Measurements from ENCODE around the gene SKOR1.

SKOR1 gene

DNA sequence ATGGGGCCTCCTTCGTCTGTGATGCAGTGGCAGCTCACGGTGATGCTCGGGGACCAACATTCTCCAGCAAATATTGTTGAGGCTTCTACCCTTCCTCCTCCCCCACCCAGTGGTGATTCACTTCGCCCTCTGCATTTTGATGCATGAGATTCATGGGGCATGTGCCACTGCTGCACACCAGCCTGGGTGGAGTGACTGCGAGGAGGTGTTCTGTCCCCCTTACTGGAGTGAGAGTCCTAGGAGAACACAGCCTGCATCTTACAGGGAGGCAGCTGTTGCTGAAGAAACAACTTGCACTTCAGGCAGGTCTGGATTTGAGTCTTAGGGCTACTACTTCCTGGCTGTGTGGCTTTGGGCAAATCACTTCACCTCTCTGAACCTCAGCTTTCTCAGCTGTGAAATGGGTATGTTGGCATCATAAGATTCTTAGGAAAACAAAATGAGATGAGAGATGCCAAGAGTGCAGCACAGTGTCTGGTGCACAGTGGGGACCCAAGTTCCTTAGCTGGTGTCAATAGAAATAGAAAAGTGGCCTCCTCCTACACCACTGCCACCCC lies 10.2 kb upstream of the SKOR1 start:
- DNase-seq (ENCODE audit: low read depth, low spot score) = no peak

GRCh38 chr15:67816668-67817067 lies 8.6 kb upstream of the SKOR1 start:
- DNase-seq (ENCODE audit: low read depth, low spot score) = no peak
- no peak overlapping the region for H3K4me3 ChIP-seq (ENCODE audit: low read length)

More for the DNA sequence above, 10.2 kb upstream of the SKOR1 start:
- H3K4me3 ChIP-seq (ENCODE audit: low read length) = no peak overlapping the region

- DNase-seq (ENCODE audit: low read depth, low spot score) = no peak
- no peak overlapping the region for H3K4me3 ChIP-seq (ENCODE audit: low read length)
Measured at GRCh38 chr15:67818464-67818863, 6.8 kb upstream of the SKOR1 start.

- no peak overlapping the region for H3K4me3 ChIP-seq (ENCODE audit: low read length)
- DNase-seq (ENCODE audit: low read depth, low spot score) = no peak
Measured at GRCh38 chr15:67819636-67820035, 5.7 kb upstream of the SKOR1 start.

GRCh38 chr15:67820122-67820991 lies 5.0 kb upstream of the SKOR1 start:
- no peak overlapping the region for H3K4me3 ChIP-seq (ENCODE audit: low read length)
- no peak for DNase-seq (ENCODE audit: low read depth, low spot score)

DNA sequence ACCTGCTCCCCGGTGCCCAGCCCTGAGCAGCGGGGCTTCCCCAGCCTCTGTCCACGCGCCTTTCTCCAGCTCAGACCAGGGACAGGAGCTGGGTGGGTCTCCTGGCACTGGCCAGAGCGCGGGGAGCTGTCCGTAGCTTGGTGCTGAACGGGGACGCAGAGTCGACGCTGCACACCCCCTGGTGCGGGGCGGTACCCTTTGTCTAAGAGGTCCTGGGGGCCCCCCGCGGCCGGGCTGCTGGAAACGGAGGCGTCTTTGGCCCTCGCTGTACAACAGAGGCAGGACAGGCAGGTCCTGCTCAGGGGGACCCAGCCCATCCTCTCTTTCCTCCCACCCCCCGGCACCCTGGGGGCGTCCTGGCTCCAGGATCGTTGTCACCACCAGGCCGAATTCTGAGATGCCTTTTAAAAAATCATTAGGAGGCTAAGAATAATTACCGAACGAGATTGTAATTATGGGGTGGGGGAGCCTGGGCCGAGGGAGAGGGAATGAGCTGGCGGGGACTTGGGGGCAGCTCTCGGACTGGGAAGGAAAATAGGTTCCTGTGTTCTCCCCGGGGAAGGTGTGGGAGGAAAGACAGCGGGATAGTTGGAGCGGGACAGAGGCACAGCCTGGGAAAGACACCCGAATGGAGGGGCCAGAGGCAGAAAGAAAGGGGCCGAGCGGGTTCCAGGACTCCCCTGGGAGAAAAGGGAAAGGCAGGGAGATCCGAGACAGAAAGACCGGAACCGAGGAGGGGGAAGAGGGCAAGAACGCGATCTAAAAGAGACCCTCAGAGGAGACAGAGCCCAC lies 4.1 kb upstream of the SKOR1 start:
- DNase-seq (ENCODE audit: low read depth, low spot score) = no peak
- H3K4me3 ChIP-seq (ENCODE audit: low read length) = no peak overlapping the region

- H3K4me3 ChIP-seq (ENCODE audit: low read length) = no peak overlapping the region
- no peak for DNase-seq (ENCODE audit: low read depth, low spot score)
Measured at GRCh38 chr15:67821784-67822440, 3.4 kb upstream of the SKOR1 start.

- no peak overlapping the region for H3K4me3 ChIP-seq (ENCODE audit: low read length)
- no peak for DNase-seq (ENCODE audit: low read depth, low spot score)
Measured at GRCh38 chr15:67822537-67823313, 2.6 kb upstream of the SKOR1 start.

DNA sequence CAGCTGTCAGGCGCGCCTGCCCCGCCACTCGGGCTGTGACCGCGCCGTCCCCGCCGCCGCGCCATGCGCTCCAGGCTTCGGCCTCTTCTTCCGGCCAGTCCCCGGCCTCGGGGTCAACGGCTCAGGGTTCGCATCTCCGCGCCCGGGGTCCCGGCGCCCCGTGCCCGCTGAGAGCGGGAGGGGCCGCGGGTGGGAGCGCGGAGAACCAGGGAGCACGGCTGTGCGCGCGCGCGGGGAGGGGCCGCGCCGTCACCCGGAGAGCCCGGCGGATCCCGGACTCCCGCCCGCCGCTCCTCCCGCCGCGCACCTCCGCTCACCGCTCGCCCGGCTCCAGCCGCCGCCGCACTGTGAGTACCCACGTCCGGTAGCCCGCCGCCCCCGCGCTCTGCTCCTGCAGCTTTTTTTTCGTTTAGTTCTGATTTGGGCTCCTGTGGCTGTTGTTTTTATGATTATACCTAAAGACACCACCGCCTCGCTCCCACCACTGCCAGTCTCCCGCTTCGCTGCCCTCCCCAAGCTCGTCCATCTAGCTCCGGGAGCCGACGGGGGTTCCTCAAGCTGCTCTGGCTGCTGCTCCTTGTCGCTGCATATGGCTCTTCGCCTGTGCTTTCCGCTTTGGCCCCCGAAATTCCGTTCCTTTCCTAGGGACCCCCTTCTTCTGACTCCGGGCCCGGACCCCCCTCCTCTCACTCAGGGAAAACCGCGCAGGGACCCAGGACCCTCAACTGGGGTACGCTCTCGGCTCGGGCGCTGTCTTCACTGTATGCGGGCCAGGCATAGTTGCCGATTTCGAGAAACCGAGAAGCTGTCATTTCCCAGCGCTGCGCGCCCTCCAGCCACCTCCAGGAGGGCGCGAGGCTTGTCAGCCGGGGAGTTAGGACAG lies 1.8 kb upstream of the SKOR1 start:
- peak overlapping the region; percentile 35 for H3K4me3 ChIP-seq (ENCODE audit: low read length)

DNA sequence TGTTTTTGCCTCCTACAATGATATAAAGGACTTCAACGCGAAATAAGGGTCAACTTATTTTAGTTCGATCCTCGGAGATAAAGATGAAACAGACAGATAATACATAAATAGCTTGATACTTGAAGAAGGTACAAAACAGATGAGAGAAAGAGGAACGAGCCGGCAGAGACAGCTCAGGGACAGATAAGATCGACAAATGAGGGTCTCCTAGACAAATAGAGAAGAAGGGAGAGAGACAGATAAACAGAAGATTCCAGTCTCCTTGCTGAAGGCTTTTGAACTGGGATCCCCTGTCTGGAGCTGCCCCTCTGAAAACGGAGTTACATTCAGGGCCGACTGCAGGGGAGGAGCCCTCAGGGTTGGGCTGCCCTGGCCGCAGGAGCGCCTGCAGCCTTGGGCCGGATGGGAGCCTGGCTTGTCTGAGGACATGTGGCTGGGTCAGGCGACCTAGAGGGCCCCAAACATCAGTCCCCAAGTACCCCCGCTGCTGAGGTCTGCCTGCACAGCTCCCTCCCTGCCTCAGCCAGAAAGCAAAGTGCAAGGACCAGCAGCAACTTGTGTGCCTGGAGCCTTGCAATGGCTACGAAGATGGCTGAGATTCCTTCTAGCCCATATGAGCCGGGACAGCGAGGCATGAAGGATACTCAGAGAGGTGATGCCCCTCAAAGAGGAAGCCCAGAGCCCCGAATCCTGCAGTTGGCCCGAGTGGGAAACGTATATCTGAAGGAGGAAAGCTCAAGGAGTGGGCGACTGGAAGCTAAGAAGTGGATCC lies 926 bp upstream of the SKOR1 start:
- no peak overlapping the region; the same call in 1 of the 2 replicates for H3K4me3 ChIP-seq (ENCODE audit: low read length)
- DNase-seq (ENCODE audit: low read depth, low spot score) = no peak

More for the DNA sequence above, 1.8 kb upstream of the SKOR1 start:
- DNase-seq (ENCODE audit: low read depth, low spot score) = no peak

DNA sequence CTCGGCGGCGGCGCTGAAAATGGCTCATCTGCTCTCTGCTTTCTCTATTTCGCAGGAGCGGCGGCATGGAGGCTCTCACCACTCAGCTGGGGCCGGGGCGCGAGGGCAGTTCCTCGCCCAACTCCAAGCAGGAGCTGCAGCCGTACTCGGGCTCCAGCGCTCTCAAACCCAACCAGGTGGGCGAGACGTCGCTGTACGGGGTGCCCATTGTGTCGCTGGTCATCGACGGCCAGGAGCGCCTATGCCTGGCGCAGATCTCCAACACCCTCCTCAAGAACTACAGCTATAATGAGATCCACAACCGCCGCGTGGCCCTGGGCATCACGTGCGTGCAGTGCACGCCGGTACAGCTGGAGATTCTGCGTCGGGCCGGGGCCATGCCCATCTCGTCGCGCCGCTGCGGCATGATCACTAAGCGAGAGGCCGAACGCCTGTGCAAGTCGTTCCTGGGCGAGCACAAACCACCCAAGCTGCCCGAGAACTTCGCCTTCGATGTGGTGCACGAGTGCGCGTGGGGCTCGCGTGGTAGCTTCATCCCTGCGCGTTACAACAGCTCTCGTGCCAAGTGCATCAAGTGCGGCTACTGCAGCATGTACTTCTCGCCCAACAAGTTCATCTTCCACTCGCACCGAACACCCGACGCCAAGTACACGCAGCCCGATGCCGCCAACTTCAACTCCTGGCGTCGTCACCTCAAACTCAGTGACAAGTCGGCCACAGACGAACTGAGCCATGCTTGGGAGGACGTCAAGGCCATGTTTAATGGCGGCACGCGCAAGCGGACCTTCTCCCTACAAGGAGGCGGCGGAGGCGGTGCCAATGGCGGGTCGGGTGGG lies 790 bp downstream of the SKOR1 start:
- no peak for DNase-seq (ENCODE audit: low read depth, low spot score)
- no peak overlapping the region for H3K4me3 ChIP-seq (ENCODE audit: low read length)

DNA sequence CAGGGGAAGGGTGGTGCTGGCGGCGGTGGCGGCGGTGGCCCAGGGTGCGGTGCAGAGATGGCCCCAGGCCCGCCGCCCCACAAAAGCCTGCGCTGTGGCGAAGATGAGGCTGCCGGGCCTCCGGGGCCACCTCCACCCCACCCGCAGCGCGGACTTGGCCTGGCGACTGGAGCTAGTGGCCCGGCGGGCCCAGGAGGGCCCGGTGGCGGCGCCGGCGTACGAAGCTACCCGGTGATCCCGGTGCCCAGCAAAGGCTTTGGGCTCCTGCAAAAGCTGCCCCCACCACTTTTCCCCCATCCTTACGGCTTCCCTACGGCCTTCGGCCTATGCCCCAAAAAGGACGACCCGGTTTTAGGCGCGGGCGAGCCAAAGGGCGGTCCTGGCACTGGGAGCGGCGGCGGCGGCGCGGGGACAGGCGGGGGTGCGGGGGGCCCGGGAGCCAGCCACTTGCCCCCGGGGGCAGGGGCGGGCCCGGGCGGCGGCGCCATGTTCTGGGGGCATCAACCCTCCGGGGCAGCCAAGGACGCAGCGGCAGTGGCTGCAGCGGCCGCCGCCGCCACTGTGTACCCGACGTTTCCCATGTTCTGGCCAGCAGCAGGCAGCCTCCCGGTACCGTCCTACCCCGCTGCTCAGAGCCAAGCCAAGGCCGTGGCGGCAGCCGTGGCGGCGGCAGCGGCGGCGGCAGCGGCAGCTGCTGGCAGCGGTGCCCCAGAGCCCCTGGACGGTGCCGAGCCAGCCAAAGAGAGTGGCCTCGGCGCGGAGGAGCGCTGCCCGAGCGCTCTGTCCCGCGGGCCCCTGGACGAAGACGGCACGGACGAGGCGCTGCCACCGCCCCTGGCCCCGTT lies 1.6 kb downstream of the SKOR1 start:
- H3K4me3 ChIP-seq (ENCODE audit: low read length) = no peak overlapping the region
- no peak for DNase-seq (ENCODE audit: low read depth, low spot score)

- no peak for DNase-seq (ENCODE audit: low read depth, low spot score)
- H3K4me3 ChIP-seq (ENCODE audit: low read length) = no peak overlapping the region
Measured at GRCh38 chr15:67827562-67828277, 2.4 kb downstream of the SKOR1 start.

- DNase-seq (ENCODE audit: low read depth, low spot score) = no peak
- H3K4me3 ChIP-seq (ENCODE audit: low read length) = no peak overlapping the region
Measured at GRCh38 chr15:67828278-67828968, 3.1 kb downstream of the SKOR1 start.
